ENCODE data around the gene PPP3CA.

PPP3CA gene

DNA sequence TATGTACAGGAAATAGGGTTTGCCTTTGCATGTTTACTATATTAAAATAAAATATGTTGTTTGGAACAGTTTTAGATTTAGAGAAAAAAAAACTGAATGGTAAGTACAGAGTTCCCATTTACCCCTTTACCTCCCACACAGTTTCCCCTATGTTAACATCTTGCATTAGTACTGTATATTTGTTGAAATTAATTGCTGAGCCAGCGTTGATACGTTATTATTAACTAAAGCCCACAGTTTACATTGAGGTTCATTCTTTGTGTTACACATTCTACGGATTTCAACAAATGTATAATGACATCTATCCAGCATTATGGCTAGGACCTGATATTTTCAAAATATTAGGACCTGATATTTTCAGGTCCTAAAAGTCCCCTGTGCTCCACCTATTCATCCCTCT lies 70.7 kb downstream of the PPP3CA start:
- no peak overlapping the region for H3K4me3 ChIP-seq (replicated peaks; ENCODE audit: low read depth, low read length)
- no peak for DNase-seq (ENCODE audit: extremely low read depth, low read depth)
- TF ChIP-seq, protein P1, sequence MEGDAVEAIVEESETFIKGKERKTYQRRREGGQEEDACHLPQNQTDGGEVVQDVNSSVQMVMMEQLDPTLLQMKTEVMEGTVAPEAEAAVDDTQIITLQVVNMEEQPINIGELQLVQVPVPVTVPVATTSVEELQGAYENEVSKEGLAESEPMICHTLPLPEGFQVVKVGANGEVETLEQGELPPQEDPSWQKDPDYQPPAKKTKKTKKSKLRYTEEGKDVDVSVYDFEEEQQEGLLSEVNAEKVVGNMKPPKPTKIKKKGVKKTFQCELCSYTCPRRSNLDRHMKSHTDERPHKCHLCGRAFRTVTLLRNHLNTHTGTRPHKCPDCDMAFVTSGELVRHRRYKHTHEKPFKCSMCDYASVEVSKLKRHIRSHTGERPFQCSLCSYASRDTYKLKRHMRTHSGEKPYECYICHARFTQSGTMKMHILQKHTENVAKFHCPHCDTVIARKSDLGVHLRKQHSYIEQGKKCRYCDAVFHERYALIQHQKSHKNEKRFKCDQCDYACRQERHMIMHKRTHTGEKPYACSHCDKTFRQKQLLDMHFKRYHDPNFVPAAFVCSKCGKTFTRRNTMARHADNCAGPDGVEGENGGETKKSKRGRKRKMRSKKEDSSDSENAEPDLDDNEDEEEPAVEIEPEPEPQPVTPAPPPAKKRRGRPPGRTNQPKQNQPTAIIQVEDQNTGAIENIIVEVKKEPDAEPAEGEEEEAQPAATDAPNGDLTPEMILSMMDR (IDR thresholded peaks at IDR 0.05; ENCODE audit: low read depth, low read length, missing control alignments): no peak

GRCh38 chr4:101274888-101275752 lies 72.2 kb downstream of the PPP3CA start:
- no peak overlapping the region for H3K4me3 ChIP-seq (replicated peaks; ENCODE audit: low read depth, low read length)
- DNase-seq (ENCODE audit: extremely low read depth, low read depth): no peak
- TF ChIP-seq, protein P1 (IDR thresholded peaks at IDR 0.05; ENCODE audit: low read depth, low read length, missing control alignments): no peak

DNA sequence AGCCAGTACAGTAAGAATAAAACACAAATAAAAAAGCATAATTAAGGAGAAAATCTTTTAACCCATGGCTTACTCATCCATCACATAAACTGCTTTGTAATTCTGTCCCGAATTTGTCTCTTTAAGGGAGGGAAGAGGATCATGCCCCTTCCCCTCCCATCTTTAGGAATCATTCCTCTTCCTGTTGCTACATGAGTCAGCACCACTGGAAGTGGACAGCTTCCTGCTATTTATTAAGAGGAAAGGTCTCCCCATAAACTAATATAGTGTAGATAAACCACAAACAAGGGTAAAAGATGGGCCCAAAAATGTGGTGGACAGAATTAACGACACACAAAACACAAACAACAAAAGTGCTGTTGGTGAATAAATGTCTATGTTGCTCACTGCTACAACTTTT lies 75.8 kb downstream of the PPP3CA start:
- TF ChIP-seq, protein P1 (IDR thresholded peaks at IDR 0.05; ENCODE audit: low read depth, low read length, missing control alignments): no peak
- no peak for DNase-seq (ENCODE audit: extremely low read depth, low read depth)
- no peak overlapping the region for H3K4me3 ChIP-seq (replicated peaks; ENCODE audit: low read depth, low read length)

DNA sequence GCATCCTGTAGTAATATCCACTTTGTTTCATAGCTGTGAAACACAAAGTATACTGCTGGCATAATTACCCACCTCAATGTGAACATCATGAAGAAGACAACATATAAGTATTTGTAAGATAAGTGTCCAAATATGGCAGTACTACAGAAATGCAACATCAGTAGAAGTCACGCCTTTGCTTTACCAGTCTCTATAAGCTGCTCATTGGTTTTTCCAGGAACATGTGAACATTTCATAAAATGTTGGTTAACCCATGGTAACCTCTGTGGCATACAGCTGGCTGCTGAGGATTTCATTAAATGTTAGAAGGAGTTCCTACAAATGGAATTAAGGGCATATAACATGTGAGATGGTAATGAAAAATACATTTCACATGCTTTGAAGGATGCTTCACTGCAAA lies 77.6 kb downstream of the PPP3CA start:
- DNase-seq (ENCODE audit: extremely low read depth, low read depth): no peak
- TF ChIP-seq, protein P1 (IDR thresholded peaks at IDR 0.05; ENCODE audit: low read depth, low read length, missing control alignments): no peak
- no peak overlapping the region for H3K4me3 ChIP-seq (replicated peaks; ENCODE audit: low read depth, low read length)

DNA sequence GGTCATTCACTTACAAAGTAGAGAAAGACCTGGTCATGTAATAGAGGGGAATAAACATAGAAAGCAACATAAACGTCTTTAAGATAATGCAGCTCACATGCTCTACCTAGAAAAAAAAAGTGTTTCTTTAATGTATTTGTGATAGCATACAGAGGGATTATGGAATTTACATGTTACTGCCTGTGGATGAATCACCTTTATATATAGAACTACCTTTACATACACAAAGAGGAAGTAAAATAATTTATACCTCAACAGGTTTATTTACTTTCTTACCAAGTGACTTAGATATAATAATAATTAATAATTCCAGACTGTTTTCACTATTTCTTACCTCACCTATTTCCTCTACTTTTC lies 81.5 kb downstream of the PPP3CA start:
- no peak overlapping the region for H3K4me3 ChIP-seq (replicated peaks; ENCODE audit: low read depth, low read length)
- DNase-seq (ENCODE audit: extremely low read depth, low read depth): no peak
- TF ChIP-seq, protein P1 (IDR thresholded peaks at IDR 0.05; ENCODE audit: low read depth, low read length, missing control alignments): no peak

GRCh38 chr4:101264993-101265815 lies 82.1 kb downstream of the PPP3CA start:
- TF ChIP-seq, protein P1 (IDR thresholded peaks at IDR 0.05; ENCODE audit: low read depth, low read length, missing control alignments): no peak
- no peak overlapping the region for H3K4me3 ChIP-seq (replicated peaks; ENCODE audit: low read depth, low read length)
- DNase-seq (ENCODE audit: extremely low read depth, low read depth): no peak
